GM12892 (cell line): ENCODE measurements around the gene TMTC1.

Experiments used
- POLR2A ChIP-seq: IDR thresholded peaks from 2 replicates; pipeline ENCODE4 v1.6.1; 2011; ENCODE audit warnings: low read depth, low read length, control low read depth
- TAF1 ChIP-seq: IDR thresholded peaks from 2 replicates; pipeline ENCODE4 v1.6.1; 2011; ENCODE audit warnings: low read depth, mild to moderate bottlenecking, control low read depth, low read length, borderline replicate concordance

- no peak for TF ChIP-seq POLR2A
- no peak for TF ChIP-seq TAF1
Measured at GRCh38 chr12:29638528-29638927, 145.2 kb downstream of the TMTC1 start.
